Activated CD4-positive, alpha-beta T cell treated with anti-CD3 and anti-CD28 coated beads for 36 hours (primary cell): ENCODE measurements around the gene RGS14. TPM values are rescaled to one million over a fixed set of nuclear protein-coding genes. Genes with fewer than 3 reads are reported as not detected.

Source experiments
- ATAC-seq: fragments of 200-7000 bp; cut with Tn5 transposase; one replicate; pipeline ENCODE4 v1.10.0; 2021; ENCODE audit warnings: mild to moderate bottlenecking, moderate library complexity
- CTCF ChIA-PET: fragments of 350-600 bp; sonication (Branson Sonifier 250); formaldehyde crosslinking; loops from one replicate; lab custom pipeline; 2021; ENCODE audit warnings: antibody characterized with exemption; lab: Charles Lee
- POLR2A ChIA-PET: fragments of 350-600 bp; sonication (Branson Sonifier 250); formaldehyde crosslinking; loops from one replicate; lab custom pipeline; 2021; ENCODE audit warnings: antibody characterized with exemption, inconsistent platforms; lab: Charles Lee
- DNase-seq: peaks from one replicate; pipeline ENCODE4 v3.0.0-alpha.2; 2020
- H3K27ac Mint-ChIP-seq: one replicate; pipeline ENCODE4 v1.8.0; 2021; ENCODE audit warnings: mixed read lengths
- H3K27me3 Mint-ChIP-seq: one replicate; pipeline ENCODE4 v1.8.0; 2021; ENCODE audit warnings: mixed read lengths
- H3K36me3 Mint-ChIP-seq: one replicate; pipeline ENCODE4 v1.8.0; 2021; ENCODE audit warnings: low read depth, mixed read lengths
- H3K4me1 Mint-ChIP-seq: one replicate; pipeline ENCODE4 v1.8.0; 2021; ENCODE audit warnings: mixed read lengths
- H3K4me3 Mint-ChIP-seq: one replicate; pipeline ENCODE4 v1.8.0; 2021; ENCODE audit warnings: mild to moderate bottlenecking, moderate library complexity, mixed read lengths
- H3K9me3 Mint-ChIP-seq: one replicate; pipeline ENCODE4 v1.8.0; 2021; ENCODE audit warnings: low read depth, mixed read lengths
- intact Hi-C, 2 experiments: fragments of 100-400 bp; cut with DNase I in 1 of 2; cut with micrococcal nuclease in 1 of 2; formaldehyde crosslinking; loops; one replicate each; pipeline versions ENCODE4 v1.14.2 to v1.15.1; 2022 to 2024; cut with DNase I, micrococcal nuclease
- total RNA-seq, 2 experiments: library from RNA; stranded (reverse); gene quantifications; one replicate each; pipeline ENCODE4 v1.2.3, GENCODE V29; 2021

RGS14 gene
- total RNA-seq, 2 experiments from 2014 or later, result 43.8 to 62.0 TPM

GRCh38 chr5:177403102-177403791 lies 45.5 kb downstream of the RGS14 start:
- intact Hi-C loops, result loop anchor here (1.0 to 5.0 kb wide), 7 partner anchors 26 to 114 kb away; partner anchors contain the start of genes DDX41 (in 1 of the 2), LMAN2 (in 1 of the 2), PDLIM7 (in 1 of the 2) and PRR7 (in 1 of the 2)
- DNase-seq, result peak; percentile 77
- Mint-ChIP-seq H3K36me3 (no peaks in the 10 kb centered on the region), H3K4me3 (peak overlapping the region; percentile 72), H3K9me3 (no peaks in the 10 kb centered on the region), H3K27ac (peak overlapping the region; percentile 63), H3K27me3 (peaks cover 14% of the 10 kb centered on the region), H3K4me1 (peaks cover 27% of the 10 kb centered on the region)
- peak; percentile 37 for ATAC-seq
- CTCF ChIA-PET, result interaction anchor here (0.6 to 7.3 kb wide), 33 partner anchors 7 to 277 kb away, joined by 3 to 195 read pairs (median 7); partner anchors contain the start of genes GRK6, LMAN2, MXD3 and PDLIM7
- POLR2A ChIA-PET, result interaction anchor here (0.9 to 4.3 kb wide), 11 partner anchors 10 to 54 kb away, joined by 3 to 25 read pairs (median 9); partner anchors contain the start of genes GRK6 and PRR7

GRCh38 chr5:177403792-177404640 lies 46.3 kb downstream of the RGS14 start:
- H3K27me3 Mint-ChIP-seq, result peaks cover 14% of the 10 kb centered on the region
- peaks cover 27% of the 10 kb centered on the region for H3K4me1 Mint-ChIP-seq
- ATAC-seq (peak; percentile 84), DNase-seq (peak; percentile 91)
- H3K4me3 Mint-ChIP-seq, result peak overlapping the region; percentile 72
- H3K9me3 Mint-ChIP-seq, result no peaks in the 10 kb centered on the region
- ChIA-PET POLR2A (interaction anchor here (0.9 to 4.3 kb wide), 10 partner anchors 14 to 53 kb away, joined by 3 to 25 read pairs (median 10); partner anchors contain the start of genes GRK6 and PRR7), CTCF (interaction anchor here (0.5 to 7.3 kb wide), 38 partner anchors 8 to 752 kb away, joined by 3 to 195 read pairs (median 6); partner anchors contain the start of genes GRK6, LMAN2, MXD3 and PDLIM7)
- H3K36me3 Mint-ChIP-seq, result no peaks in the 10 kb centered on the region
- peak overlapping the region; percentile 42 for H3K27ac Mint-ChIP-seq
- intact Hi-C loops, result loop anchor here (1.0 to 5.0 kb wide), 10 partner anchors 22 to 113 kb away; partner anchors contain the start of genes DDX41 (in 1 of the 2), GRK6 (in 1 of the 2), LMAN2 (in 1 of the 2) and PDLIM7 (in 1 of the 2)

GRCh38 chr5:177404641-177405179 lies 47.0 kb downstream of the RGS14 start:
- intact Hi-C loops, result loop anchor here (1.0 to 5.0 kb wide), 6 partner anchors 22 to 113 kb away; partner anchors contain the start of genes DDX41 (in 1 of the 2) and GRK6 (in 1 of the 2)
- Mint-ChIP-seq H3K27me3 (peaks cover 14% of the 10 kb centered on the region), H3K27ac (peak overlapping the region; percentile 69), H3K4me1 (peaks cover 27% of the 10 kb centered on the region), H3K4me3 (peak overlapping the region; percentile 72), H3K36me3 (no peaks in the 10 kb centered on the region), H3K9me3 (no peaks in the 10 kb centered on the region)
- ChIA-PET CTCF (interaction anchor here (0.5 to 7.3 kb wide), 29 partner anchors 9 to 751 kb away, joined by 3 to 195 read pairs (median 7); partner anchors contain the start of genes GRK6, LMAN2, MXD3 and PDLIM7), POLR2A (interaction anchor here (0.9 to 4.3 kb wide), 8 partner anchors 15 to 53 kb away, joined by 3 to 25 read pairs (median 13); partner anchors contain the start of genes GRK6 and PRR7)
- no peak for ATAC-seq
- DNase-seq, result no peak

GRCh38 chr5:177405312-177405711 lies 47.6 kb downstream of the RGS14 start:
- intact Hi-C loops, result no loop called here
- POLR2A ChIA-PET, result interaction anchor here (2.0 to 4.3 kb wide), 2 partner anchors 45 to 50 kb away, joined by 7 to 25 read pairs; no protein-coding TSS in a partner anchor
- ATAC-seq, result no peak

GRCh38 chr5:177405805-177406204 lies 48.1 kb downstream of the RGS14 start:
- POLR2A ChIA-PET, result interaction anchor here (4.3 kb wide), 1 partner anchor 49 kb away, joined by 25 read pairs; no protein-coding TSS in a partner anchor
- H3K4me1 Mint-ChIP-seq, result peaks cover 32% of the 10 kb centered on the region
- DNase-seq, result no peak
- no peaks in the 10 kb centered on the region for H3K36me3 Mint-ChIP-seq
- ATAC-seq, result no peak
- H3K27me3 Mint-ChIP-seq, result peaks cover 14% of the 10 kb centered on the region
- H3K4me3 Mint-ChIP-seq, result no peak overlapping the region
- no peak overlapping the region for H3K27ac Mint-ChIP-seq
- H3K9me3 Mint-ChIP-seq, result no peaks in the 10 kb centered on the region
- CTCF ChIA-PET, result interaction anchor here (1.4 to 7.3 kb wide), 9 partner anchors 10 to 95 kb away, joined by 5 to 195 read pairs (median 55); partner anchors contain the start of genes GRK6, PRR7 and SLC34A1
- intact Hi-C loops, result no loop called here

More at GRCh38 chr5:177405312-177405711, 47.6 kb downstream of the RGS14 start:
- Mint-ChIP-seq H3K4me1 (peaks cover 27% of the 10 kb centered on the region), H3K27me3 (peaks cover 14% of the 10 kb centered on the region), H3K36me3 (no peaks in the 10 kb centered on the region), H3K4me3 (no peak overlapping the region), H3K27ac (peak overlapping the region; percentile 69), H3K9me3 (no peaks in the 10 kb centered on the region)
- CTCF ChIA-PET, result interaction anchor here (0.9 to 7.3 kb wide), 13 partner anchors 10 to 95 kb away, joined by 3 to 195 read pairs (median 34); partner anchors contain the start of genes GRK6, LMAN2, PRR7 and SLC34A1
- no peak for DNase-seq

GRCh38 chr5:177409043-177409801 lies 51.5 kb downstream of the RGS14 start, which contains the start of gene F12:
Gene F12, minus strand, starts transcription at chr5:177409564. Its CDS starts 37 bp downstream, at chr5:177409527.
- Mint-ChIP-seq H3K27ac (no peak within 1 kb of the TSS), H3K27me3 (no peaks in the 10 kb centered on the region), H3K36me3 (no peaks in the 10 kb centered on the region), H3K4me1 (peaks cover 35% of the 10 kb centered on the region), H3K9me3 (no peaks in the 10 kb centered on the region), H3K4me3 (no peak within 1 kb of the TSS)
- intact Hi-C loops, result no loop called here
- DNase-seq (no peak), ATAC-seq (no peak)
- ChIA-PET POLR2A (no interaction called here), CTCF (interaction anchor here (0.8 to 4.2 kb wide), 7 partner anchors 17 to 91 kb away, joined by 3 to 25 read pairs (median 6); no protein-coding TSS in a partner anchor)

GRCh38 chr5:177410575-177410974 lies 52.9 kb downstream of the RGS14 start:
- H3K4me1 Mint-ChIP-seq, result peaks cover 31% of the 10 kb centered on the region
- ATAC-seq (peak; percentile 7), DNase-seq (no peak)
- intact Hi-C loops, result no loop called here
- no peaks in the 10 kb centered on the region for H3K36me3 Mint-ChIP-seq
- no peak overlapping the region for H3K27ac Mint-ChIP-seq
- POLR2A ChIA-PET, result interaction anchor here (0.6 kb wide), 1 partner anchor 411 kb away, joined by 3 read pairs; no protein-coding TSS in a partner anchor
- no peaks in the 10 kb centered on the region for H3K27me3 Mint-ChIP-seq
- H3K9me3 Mint-ChIP-seq, result no peaks in the 10 kb centered on the region
- no peak overlapping the region for H3K4me3 Mint-ChIP-seq
- CTCF ChIA-PET, result interaction anchor here (0.7 to 4.2 kb wide), 4 partner anchors 8 to 47 kb away, joined by 3 to 25 read pairs (median 4); no protein-coding TSS in a partner anchor

GRCh38 chr5:177412603-177413233 lies 55.0 kb downstream of the RGS14 start:
- DNase-seq (peak; percentile 33), ATAC-seq (peak; percentile 80)
- intact Hi-C loops, result no loop called here
- Mint-ChIP-seq H3K4me1 (peaks cover 36% of the 10 kb centered on the region), H3K4me3 (no peak overlapping the region), H3K36me3 (no peaks in the 10 kb centered on the region), H3K27me3 (no peaks in the 10 kb centered on the region), H3K27ac (peak overlapping the region; percentile 55), H3K9me3 (no peaks in the 10 kb centered on the region)
- CTCF ChIA-PET, result interaction anchor here (0.9 to 7.3 kb wide), 3 partner anchors 9 to 30 kb away, joined by 3 to 55 read pairs (median 21); no protein-coding TSS in a partner anchor
- POLR2A ChIA-PET, result interaction anchor here (0.5 to 1.3 kb wide), 2 partner anchors 19 to 33 kb away, joined by 3 read pairs; no protein-coding TSS in a partner anchor

GRCh38 chr5:177414481-177414880 lies 56.8 kb downstream of the RGS14 start:
- intact Hi-C loops, result no loop called here
- no peaks in the 10 kb centered on the region for H3K27me3 Mint-ChIP-seq
- H3K9me3 Mint-ChIP-seq, result no peaks in the 10 kb centered on the region
- peaks cover 36% of the 10 kb centered on the region for H3K4me1 Mint-ChIP-seq
- H3K27ac Mint-ChIP-seq, result no peak overlapping the region
- H3K4me3 Mint-ChIP-seq, result no peak overlapping the region
- ChIA-PET POLR2A (interaction anchor here (1.2 kb wide), 1 partner anchor 11 kb away, joined by 6 read pairs; no protein-coding TSS in a partner anchor), CTCF (interaction anchor here (0.9 to 7.3 kb wide), 8 partner anchors 9 to 43 kb away, joined by 3 to 55 read pairs (median 8); partner anchors contain the start of gene GRK6)
- ATAC-seq (no peak), DNase-seq (no peak)
- no peaks in the 10 kb centered on the region for H3K36me3 Mint-ChIP-seq
